Right lobe of liver (tissue), 6 donors: ENCODE results near the gene SLC44A1. TPM values are rescaled to one million over a fixed set of nuclear protein-coding genes. Genes with fewer than 3 reads are reported as not detected.

Experiments used
- ATAC-seq, 4 donors: fragments of 200-7000 bp; cut with Tn5 transposase; one replicate each; pipeline ENCODE4 v1.9.1; 2020; ENCODE audit warnings: mild to moderate bottlenecking in 4 of 4, moderate library complexity in 4 of 4
- DNase-seq, 3 donors: peaks; one replicate each; pipeline ENCODE4 v3.0.0-alpha.2; 2020
- H3K27ac ChIP-seq, 3 donors: fragments of 200-600 bp; one replicate each; pipeline ENCODE4 v1.8.0; 2022
- H3K27me3 ChIP-seq, 2 donors: fragments of 200-600 bp; one replicate each; pipeline ENCODE4 v1.8.0; 2022
- H3K36me3 ChIP-seq, 4 donors: fragments of 200-600 bp; sonication (generic) in 1 of 4; one replicate each; pipeline versions ENCODE4 v1.5.1 to v1.8.0; 2017 to 2022; ENCODE audit warnings: control low read depth in 1 of 4
- H3K4me1 ChIP-seq, 4 donors: fragments of 200-600 bp; sonication (generic) in 1 of 4; one replicate each; pipeline versions ENCODE4 v1.5.1 to v1.8.0; 2017 to 2022; ENCODE audit warnings: control low read depth in 1 of 4
- H3K4me3 ChIP-seq, 3 donors: fragments of 200-600 bp; one replicate each; pipeline ENCODE4 v1.8.0; 2022
- H3K9me3 ChIP-seq, 4 donors: fragments of 200-600 bp; sonication (generic) in 1 of 4; one replicate each; pipeline versions ENCODE4 v1.5.1 to v1.8.0; 2017 to 2022; ENCODE audit warnings: control low read depth in 1 of 4
- CTCF ChIP-seq, 4 donors: fragments of 200-600 bp in 3 of 4; fragments of 450-650 bp in 1 of 4; IDR thresholded peaks; one replicate each; pipeline versions ENCODE4 v1.5.1 to v1.8.0; 2016 to 2022; ENCODE audit warnings: antibody characterized with exemption in 4 of 4, mild to moderate bottlenecking in 2 of 4
- POLR2A ChIP-seq: fragments of 450-650 bp; IDR thresholded peaks from one replicate; pipeline ENCODE4 v1.6.1; 2017; ENCODE audit warnings: antibody characterized with exemption, mild to moderate bottlenecking
- WGBS: methylation state at CpG from one replicate; pipeline ENCODE4 v1.1.6; 2018; ENCODE audit warnings: low coverage, low lambda C conversion rate; ENCODE audit not compliant: insufficient coverage; ENCODE audit errors: missing lambda C conversion rate; 5-methylcytosine and 5-hydroxymethylcytosine counted together
- intact Hi-C, 2 donors: fragments of 100-400 bp; cut with DNase I; formaldehyde crosslinking; loops; one replicate each; pipeline versions ENCODE4 v1.11.2 to v1.14.1; 2022
- total RNA-seq, 6 experiments: library from RNA; depleted of rRNA in 2 of 6; stranded (reverse); fragments of >200 nt in 2 of 6; fragmentation: NEBNext Ultra II Directional in 3 of 6; extraction: Animal tissue kit (Norgen Biotek cat#: 25700) in 3 of 6; gene quantifications; one replicate each; pipeline versions ENCODE4 v1.1.0 to v1.2.4, GENCODE V29; 2016 to 2023
- donor health status: DM: no; HTN: yes; CAD: no.
- donor health status: DM: no; HTN: no; CAD: no.
- donor health status: DM: no; HTN: no; CAD: no.
- donor health status: DM: no; HTN: yes; CAD: no.
- donor health status: DM: no; HTN: yes; CAD: no.

Gene SLC44A1
- total RNA-seq, 6 experiments from 2014 or later: 44.7 to 73.2 (median 50.1) TPM

- peaks cover 0 to 43% (median 11%) of the 10 kb centered on the region in 4 donors for H3K4me1 ChIP-seq
- DNase-seq (no peak), ATAC-seq (no peak)
- TF ChIP-seq CTCF (IDR thresholded peaks at IDR 0.05) (no peak), POLR2A (no peak)
- peak overlapping the region in 1 of 3 donors; percentile 87 for H3K27ac ChIP-seq
- H3K27me3 ChIP-seq: no peaks in the 10 kb centered on the region
- intact Hi-C loops: no loop called here
- H3K36me3 ChIP-seq: no peaks in the 10 kb centered on the region
- H3K4me3 ChIP-seq: peak overlapping the region in 1 of 3 donors; percentile 1
- H3K9me3 ChIP-seq: no peaks in the 10 kb centered on the region
- WGBS: 17% methylated on average over 5 of the region's 5 CpGs
Observed at GRCh38 chr9:105246656-105247173, 2.3 kb downstream of the SLC44A1 start.

DNA sequence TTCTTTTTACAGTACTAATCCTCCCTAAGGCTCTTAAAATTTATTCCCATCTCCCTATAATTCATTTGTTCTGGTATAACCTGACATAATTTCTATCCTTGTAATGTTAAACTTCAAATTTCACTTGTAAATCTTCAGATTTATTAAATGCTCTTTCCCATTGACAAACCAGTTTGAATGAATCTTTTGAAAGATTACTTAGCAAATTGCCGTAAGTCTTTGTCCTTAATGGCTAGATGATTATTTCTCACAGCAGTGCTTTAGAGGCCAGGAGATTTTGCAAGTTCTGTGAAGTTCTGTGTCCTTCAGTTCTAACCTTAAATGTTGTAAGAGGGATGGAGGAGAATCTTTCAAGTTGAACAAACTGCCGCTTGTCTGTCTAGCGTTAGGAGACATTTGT is 4.2 kb downstream of the SLC44A1 start:
- H3K36me3 ChIP-seq: no peaks in the 10 kb centered on the region
- no peak overlapping the region for H3K4me3 ChIP-seq
- H3K4me1 ChIP-seq: peaks cover 0 to 50% (median 12%) of the 10 kb centered on the region in 4 donors
- intact Hi-C loops: no loop called here
- DNase-seq: no peak
- H3K27ac ChIP-seq: no peak overlapping the region
- TF ChIP-seq POLR2A (no peak), CTCF (IDR thresholded peaks at IDR 0.05) (no peak)
- H3K27me3 ChIP-seq: no peaks in the 10 kb centered on the region
- 78% methylated on average over 3 of the region's 3 CpGs for WGBS
- ATAC-seq: no peak
- no peaks in the 10 kb centered on the region for H3K9me3 ChIP-seq

GRCh38 chr9:105251133-105251532 is 6.7 kb downstream of the SLC44A1 start:
- TF ChIP-seq CTCF (IDR thresholded peaks at IDR 0.05) (no peak), POLR2A (no peak)
- H3K27ac ChIP-seq: peak overlapping the region in 1 of 3 donors; percentile 45
- peaks cover 0 to 63% (median 10%) of the 10 kb centered on the region in 4 donors for H3K4me1 ChIP-seq
- H3K9me3 ChIP-seq: no peaks in the 10 kb centered on the region
- WGBS: 71% methylated on average over 8 of the region's 8 CpGs
- H3K36me3 ChIP-seq: no peaks in the 10 kb centered on the region
- DNase-seq (no peak), ATAC-seq (peak in 3 of 4 donors; percentile 11 to 39 (median 26))
- no peaks in the 10 kb centered on the region for H3K27me3 ChIP-seq
- H3K4me3 ChIP-seq: no peak overlapping the region
- intact Hi-C loops: no loop called here

GRCh38 chr9:105251733-105252404 is 7.4 kb downstream of the SLC44A1 start:
- intact Hi-C loops: no loop called here
- no peak for DNase-seq
- peak in 1 of 4 donors; percentile 14 for TF ChIP-seq CTCF (IDR thresholded peaks at IDR 0.05)
- TF ChIP-seq POLR2A: no peak
- Histone ChIP-seq H3K9me3 (no peaks in the 10 kb centered on the region), H3K27ac (peak overlapping the region in 2 of 3 donors; percentile 32 to 45), H3K4me3 (no peak overlapping the region), H3K27me3 (no peaks in the 10 kb centered on the region), H3K4me1 (peaks cover 0 to 56% (median 7%) of the 10 kb centered on the region in 4 donors), H3K36me3 (no peaks in the 10 kb centered on the region)
- WGBS: 49% methylated on average over 5 of the region's 5 CpGs
- ATAC-seq: peak; percentile 83 to 88 (median 86)
